Endometrium (tissue), 2 donors: ENCODE data around the gene PFDN1.

Experiments used
- FAIRE-seq: peaks from 2 replicates; lab custom pipeline; 2012; peaks lifted over from hg19 to GRCh38; lab: Jason Lieb, UNC
- donor health status: control.
- donor health status: control.

Gene PFDN1

DNA sequence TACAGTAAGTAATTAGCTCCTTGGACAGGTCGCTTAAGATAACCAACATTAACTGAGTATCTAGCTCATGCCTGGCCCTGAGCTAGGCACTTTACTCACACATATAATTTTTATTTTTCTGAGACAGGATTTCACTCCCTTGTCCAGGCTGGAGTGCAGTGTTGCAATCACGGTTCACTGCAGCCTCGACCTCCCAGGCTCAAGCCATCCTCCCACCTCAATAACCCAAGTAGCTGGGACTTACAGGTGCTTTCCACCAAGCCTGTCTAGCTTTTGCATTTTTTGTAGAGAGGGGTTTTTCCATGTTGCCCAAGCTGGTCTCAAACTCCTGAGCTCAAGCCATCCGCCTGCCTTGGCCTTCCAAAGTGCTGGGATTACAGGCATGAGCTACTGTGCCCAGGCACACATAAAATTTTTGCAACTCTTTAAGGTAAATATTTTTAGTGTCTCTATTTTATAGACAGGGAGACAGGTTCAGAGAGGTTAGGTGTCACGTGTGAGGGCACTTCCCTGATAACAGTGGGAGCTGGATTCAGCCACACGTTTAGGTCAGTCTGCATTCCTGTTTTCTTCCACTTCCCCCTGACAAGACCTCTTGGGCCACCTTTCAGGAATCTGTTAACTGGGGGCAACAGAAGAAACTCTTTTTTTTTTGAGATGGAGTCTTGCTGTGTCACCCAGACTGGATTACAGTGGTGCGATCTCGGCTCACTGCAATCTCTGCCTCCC lies 25.3 kb upstream of the PFDN1 start:
- no peak for FAIRE-seq

- FAIRE-seq, result no peak
Measured at GRCh38 chr5:140327589-140327988, 24.7 kb upstream of the PFDN1 start.

DNA sequence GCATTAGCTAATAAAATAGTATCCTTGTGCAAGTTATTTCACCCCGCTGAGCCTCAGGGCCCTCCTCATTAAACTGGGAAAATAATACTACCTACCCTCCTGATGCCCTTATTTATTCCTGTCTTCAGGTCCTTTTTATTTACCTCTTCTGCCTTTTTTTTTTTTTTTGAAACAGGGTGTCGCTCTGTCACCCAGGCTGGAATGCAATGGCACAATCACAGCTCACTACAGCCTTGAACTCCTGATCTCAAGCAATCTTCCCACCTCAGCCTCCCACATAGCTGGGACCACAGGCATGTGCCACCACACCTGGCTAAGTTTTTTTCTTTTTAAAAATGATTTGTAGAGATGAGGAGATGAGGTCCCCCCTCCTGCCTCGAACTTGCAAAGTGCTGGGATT lies 22.6 kb upstream of the PFDN1 start:
- FAIRE-seq, result no peak

DNA sequence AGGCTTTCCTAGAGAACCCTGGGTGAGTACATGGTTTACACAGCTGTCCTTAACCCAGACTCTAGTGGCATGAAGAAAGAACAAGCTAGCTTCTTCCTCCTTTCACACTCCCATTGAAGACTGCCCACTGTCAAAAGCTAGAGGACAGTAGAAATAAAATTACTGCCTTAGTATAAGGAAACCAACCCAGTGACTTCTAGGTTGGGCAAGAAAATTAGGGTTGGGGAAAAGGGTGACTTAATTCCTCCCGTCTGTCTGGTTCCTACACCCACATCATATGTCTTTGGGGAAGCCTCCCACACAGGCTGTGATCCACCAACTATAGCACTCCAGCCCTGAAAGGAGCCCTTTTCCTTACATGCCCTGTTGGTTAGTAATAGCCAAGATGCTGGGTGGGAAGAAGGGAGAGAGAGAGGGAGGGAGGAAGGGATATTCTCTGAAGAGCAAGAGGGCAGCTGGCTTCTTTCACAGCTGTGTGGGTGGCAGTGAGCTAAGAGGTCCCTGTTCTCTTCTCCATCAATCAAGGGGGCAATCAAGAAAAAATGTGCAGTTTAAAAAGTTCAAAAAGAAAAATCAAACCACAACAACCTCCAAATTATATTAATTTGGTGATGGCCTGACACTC lies 21.8 kb upstream of the PFDN1 start:
- FAIRE-seq, result no peak

GRCh38 chr5:140324041-140324600 lies 21.2 kb upstream of the PFDN1 start:
- FAIRE-seq, result no peak

DNA sequence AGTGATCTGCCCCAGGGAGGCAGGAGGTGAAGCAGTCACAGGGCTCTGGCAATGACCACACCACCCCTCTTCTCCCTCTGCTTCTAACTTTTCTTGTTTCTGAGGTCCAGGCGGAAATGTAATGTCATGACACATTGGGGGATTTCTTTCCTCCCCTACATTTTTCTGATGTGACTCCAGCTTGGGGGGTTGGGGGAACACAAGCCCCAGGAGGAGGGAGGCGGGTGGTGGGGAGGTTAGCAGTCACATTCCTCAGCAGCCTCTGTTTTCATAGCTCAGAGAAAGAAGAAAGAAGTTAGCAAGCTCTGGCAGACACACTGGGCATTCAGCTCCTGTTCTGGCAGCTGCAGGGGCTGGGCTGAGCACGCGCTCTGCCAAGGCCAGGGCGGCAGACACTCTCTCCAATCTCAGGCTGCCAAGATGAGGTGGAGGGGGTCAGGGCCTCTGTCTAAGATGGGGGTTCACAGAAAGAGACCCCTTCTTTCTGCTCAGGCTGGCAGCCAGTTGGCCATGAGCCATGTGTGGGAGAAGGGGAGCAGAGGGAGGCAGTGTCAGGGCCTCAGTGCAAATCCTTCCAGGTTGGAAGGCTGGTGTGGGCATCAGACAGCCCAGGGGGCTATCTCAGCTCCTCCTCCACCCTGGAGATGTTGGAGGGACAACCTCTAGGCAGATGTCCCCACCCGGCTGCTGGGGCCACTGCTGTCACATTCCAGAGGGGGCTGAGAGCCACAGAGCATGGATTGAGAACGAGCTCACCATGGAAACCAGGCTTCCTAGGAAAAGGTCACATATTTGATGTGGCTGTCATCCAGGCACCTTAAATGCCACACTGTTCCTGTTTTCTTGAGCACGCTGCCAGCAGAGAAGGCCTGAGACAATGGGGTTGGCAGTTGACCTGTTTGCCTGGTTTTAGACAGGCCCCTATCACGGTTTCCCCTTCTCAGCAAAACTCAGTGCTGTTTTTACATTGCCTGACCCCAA lies 20.1 kb upstream of the PFDN1 start:
- no peak for FAIRE-seq

GRCh38 chr5:140321796-140322195 lies 18.9 kb upstream of the PFDN1 start:
- FAIRE-seq, result no peak

GRCh38 chr5:140319833-140320232 lies 16.9 kb upstream of the PFDN1 start:
- no peak for FAIRE-seq

DNA sequence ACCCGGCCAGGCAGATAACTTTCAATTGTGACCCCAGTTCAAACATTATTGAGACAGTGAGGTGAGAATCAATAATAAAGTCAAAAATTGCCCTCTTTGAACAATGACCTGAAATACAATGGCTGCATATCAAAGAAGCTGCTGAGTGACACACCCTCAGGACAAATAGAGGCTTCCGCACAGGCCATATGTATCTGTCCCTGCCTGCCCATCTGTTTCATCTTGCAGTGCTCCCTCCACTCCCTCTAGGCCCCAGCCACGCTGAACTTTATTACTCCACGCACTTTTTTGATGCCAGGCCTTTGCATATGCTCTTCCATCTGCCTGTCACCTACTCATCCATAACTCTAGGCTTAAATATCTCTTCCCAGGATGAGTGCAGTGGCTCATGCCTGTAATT lies 15.9 kb upstream of the PFDN1 start:
- FAIRE-seq, result no peak

DNA sequence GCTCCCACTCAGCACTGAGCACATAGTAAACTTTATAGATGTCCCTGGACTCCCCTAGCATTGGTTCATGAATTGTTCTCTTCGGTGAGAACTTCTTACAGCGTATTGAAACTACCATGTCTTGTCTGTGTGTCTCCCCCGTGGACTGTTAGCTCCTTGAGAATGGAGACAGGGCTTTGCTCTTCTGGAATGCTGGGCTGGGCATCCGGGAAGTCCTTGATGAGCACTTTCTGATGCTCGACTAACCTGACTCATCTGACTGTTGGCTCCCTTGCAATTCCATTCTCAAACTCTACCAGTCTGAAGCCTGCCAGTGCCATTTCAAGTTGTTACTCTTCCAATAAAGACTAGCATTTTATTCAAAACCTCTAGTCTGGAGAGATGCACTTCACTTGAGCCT lies 15.0 kb upstream of the PFDN1 start:
- no peak for FAIRE-seq

DNA sequence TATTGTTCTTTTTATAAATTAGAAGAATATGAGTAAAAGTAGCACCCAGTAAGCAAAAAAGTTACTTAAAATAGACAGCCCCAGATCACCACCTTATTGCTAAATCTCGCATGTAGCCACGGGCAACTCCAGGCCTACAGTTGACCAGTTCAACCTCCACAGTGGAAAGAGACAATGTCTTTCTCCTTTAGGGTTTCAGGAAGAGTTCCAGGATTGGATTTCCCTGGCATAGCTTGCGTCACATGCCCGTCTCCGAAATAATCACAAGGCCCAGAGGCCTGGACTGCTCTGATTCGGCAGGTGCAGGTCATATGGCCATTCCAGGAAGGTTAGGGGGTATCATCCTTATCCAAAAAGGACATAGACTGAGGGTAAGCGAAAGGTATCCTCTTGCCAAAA lies 9.9 kb upstream of the PFDN1 start:
- FAIRE-seq, result no peak

DNA sequence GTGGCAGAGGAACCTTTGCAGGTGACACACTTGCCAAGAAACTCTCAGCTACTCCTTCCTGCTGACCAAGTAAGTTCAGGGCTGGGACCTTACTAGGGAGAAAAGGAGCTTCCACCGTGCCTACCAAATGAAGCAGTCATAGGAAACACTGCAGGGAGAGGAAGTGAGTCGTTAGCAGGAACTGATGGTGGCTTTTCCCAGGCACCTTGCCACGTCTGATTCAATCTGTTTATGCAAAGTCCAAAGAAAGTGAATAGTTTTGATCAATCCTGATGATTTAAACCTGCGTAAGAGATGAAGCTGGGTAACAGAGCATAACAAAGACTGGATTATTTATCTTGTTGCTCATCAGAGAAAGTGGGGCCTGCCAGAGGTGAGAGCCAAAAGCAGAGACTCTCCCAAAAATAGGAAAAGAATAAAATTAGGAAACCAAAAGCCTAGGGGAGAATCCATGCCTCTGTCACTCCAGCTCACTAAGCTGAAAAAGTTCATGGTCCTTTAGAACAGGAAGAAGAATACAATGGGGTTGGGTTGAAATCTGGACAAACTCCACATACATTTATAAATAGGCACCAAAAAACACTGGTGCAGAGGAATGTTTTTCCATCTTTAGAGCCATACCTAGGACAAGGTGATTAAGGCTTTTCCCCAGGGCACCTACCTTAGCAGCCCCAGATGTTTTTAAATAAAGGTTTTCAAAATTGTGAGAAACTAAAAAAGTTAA lies 9.3 kb upstream of the PFDN1 start:
- no peak for FAIRE-seq

DNA sequence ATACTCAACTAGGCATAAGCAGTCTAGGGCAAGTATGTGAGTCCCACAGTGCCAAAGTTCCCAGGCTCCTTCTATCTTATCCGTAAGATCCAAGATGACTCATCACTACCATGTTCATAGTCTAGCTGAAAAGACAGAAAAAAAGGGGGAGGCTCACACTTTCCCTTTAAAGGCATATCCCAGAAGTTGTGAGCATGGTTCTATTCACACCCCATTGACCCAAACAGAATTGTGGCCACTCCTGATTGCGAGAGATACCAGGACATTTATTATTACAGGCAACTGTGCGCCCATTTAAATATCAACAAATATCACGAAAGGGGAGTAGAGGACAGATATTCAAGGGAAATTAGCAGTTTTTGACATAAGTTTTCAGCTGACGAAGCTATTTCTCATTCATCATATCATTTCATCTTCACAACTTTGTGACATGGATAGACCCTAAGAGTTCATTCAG lies 8.1 kb upstream of the PFDN1 start:
- no peak for FAIRE-seq

DNA sequence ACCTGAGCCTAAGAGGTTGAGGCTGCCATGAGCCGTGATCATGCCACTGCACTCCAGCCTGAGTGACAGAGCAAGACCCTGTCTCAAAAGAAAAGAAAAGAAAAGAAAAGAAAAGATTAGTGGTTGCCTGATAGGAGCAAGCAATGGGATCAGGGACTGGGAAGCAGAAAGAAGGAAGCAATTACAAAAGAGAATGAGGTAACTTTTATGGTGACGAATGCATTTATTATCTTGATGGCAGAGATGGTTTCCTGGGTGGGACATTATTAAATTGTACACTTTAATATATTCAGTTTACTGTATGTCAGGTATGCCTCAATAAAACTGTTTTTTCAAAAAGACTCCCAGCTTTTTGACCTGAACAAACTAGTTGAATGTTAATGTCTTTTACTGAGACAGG lies 7.5 kb upstream of the PFDN1 start:
- FAIRE-seq, result no peak

DNA sequence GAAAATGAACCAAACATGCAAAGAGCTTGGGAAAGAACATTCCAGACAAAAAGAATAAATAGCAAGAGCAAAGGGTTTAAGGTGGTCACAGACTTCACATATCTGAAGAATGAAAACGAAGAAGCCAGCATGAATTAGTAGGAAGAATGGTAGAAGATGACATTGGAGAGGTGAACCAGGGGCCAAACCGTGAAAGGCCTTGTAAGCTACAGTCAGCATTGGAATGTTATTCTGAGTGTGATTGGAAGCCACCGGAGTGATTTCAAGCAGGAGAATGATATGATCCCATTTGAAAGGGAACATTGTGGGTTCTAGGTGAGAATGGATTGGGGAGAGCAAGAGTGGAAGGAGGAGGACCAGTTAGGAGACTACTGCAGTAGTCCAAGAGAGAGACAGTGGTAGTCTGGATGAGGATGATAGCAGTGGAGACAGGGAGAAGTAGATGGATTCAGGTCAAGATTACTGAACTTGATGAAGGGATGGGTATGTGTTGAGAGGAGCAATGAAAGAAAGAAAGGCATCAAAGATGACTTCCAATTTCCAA lies 6.9 kb upstream of the PFDN1 start:
- FAIRE-seq, result no peak

- no peak for FAIRE-seq
Measured at GRCh38 chr5:140305471-140305870, 2.6 kb upstream of the PFDN1 start.

DNA sequence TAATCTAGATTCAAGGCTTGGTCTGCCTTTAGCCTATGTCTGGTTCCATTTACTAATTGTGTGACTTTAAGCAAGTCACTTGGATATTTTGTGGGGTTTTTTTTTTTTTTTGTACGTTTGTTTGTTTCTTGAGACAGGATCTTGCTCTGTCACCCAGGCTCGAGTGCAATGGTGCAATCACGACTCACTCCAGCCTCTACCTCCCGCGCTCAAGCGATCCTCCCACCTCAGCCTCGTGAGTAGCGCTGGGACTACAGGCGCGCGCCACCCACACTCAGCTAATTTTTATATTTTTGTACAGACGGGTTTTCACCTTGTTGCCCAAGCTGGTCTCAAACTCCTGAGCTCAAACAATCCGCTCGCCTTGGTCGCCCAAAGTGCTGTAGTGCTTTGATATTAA lies 1.1 kb upstream of the PFDN1 start:
- no peak for FAIRE-seq

- no peak for FAIRE-seq
Measured at GRCh38 chr5:140301136-140301535, 1.8 kb downstream of the PFDN1 start.

- no peak for FAIRE-seq
Measured at GRCh38 chr5:140299056-140299455, 3.8 kb downstream of the PFDN1 start.

GRCh38 chr5:140298183-140298601 lies 4.7 kb downstream of the PFDN1 start:
- FAIRE-seq, result no peak

DNA sequence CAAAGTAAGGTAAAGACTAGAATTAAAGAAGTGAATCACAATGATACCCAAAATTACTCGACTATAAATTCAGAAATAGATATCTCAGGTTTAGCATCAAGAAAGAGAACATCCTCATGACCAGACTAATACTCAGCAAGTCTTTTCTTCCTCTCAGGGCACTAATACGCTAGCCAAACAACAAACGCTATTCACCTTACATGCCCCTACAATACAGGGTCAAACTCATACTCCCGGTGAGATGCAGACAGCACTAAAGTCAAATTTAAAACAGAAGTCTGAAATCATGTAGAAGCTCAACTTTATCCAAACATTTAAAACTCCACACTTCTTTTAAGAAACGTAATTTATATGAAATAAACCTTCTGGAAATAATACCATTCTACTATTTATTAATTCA lies 5.6 kb downstream of the PFDN1 start:
- no peak for FAIRE-seq

- FAIRE-seq, result no peak
Measured at GRCh38 chr5:140296289-140296688, 6.6 kb downstream of the PFDN1 start.
